ENCODE data around the gene RNPEPL1. TPM values are rescaled to one million over a fixed set of nuclear protein-coding genes. Genes with fewer than 3 reads are reported as not detected.

The RNPEPL1 gene
- total and polyA plus RNA-seq, 4 experiments from 2014 or later: 13.6 to 145 (median 120) TPM

- H3K36me3 Mint-ChIP-seq: peaks cover 11 to 48% of the 10 kb centered on the region in 2 donors
- peak in 4 of 5 donors; percentile 63 to 82 (median 76) for DNase-seq
- intact Hi-C loops (cut with micrococcal nuclease): loop anchor here (1.0 to 10.0 kb wide), 6 partner anchors 9 to 1313 kb away; partner anchors contain the start of genes ATG4B, DTYMK, DUSP28 and GPC1
- H3K4me1 Mint-ChIP-seq: peaks cover 37 to 68% (median 56%) of the 10 kb centered on the region in 4 donors
- Histone ChIP-seq H3K27me3 (ENCODE audit: insufficient read depth, low read length) (no peaks in the 10 kb centered on the region), H3K36me3 (ENCODE audit: insufficient read depth, low read length) (peaks cover 2% of the 10 kb centered on the region), H3K4me1 (ENCODE audit: insufficient read depth, low read length) (peaks cover 67% of the 10 kb centered on the region), H3K27ac (ENCODE audit: low read depth, low read length) (peak overlapping the region; percentile 60), H3K9me3 (ENCODE audit: control insufficient read depth in 1 of 2, low read length in 2 of 2) (no peaks in the 10 kb centered on the region), H3K4me3 (ENCODE audit: low read length in 2 of 2) (peak overlapping the region; percentile 76 to 88)
- peak overlapping the region; percentile 86 to 89 (median 88) for H3K4me3 Mint-ChIP-seq
- H3K27me3 Mint-ChIP-seq: no peaks in the 10 kb centered on the region
- CTCF ChIA-PET (ENCODE audit: partially characterized antibody): interaction anchor here (0.6 to 3.5 kb wide), 6 partner anchors 9 to 115 kb away, joined by 3 to 19 read pairs (median 4); partner anchors contain the start of gene CAPN10
- H3K27ac Mint-ChIP-seq: peak overlapping the region; percentile 52 to 90 (median 82)
- H3K9me3 Mint-ChIP-seq: no peaks in the 10 kb centered on the region
- POLR2A ChIA-PET (ENCODE audit: partially characterized antibody): interaction anchor here (0.6 to 20.6 kb wide), 7 partner anchors 10 to 136 kb away, joined by 3 to 461 read pairs (median 6); partner anchors contain the start of genes ANKMY1, CAPN10 and DUSP28
These were observed 616 bp downstream of the RNPEPL1 start for GRCh38 chr2:240568678-240569522.

- ChIA-PET POLR2A (ENCODE audit: partially characterized antibody) (interaction anchor here (0.6 to 20.6 kb wide), 7 partner anchors 9 to 135 kb away, joined by 3 to 461 read pairs (median 6); partner anchors contain the start of genes ANKMY1, CAPN10 and DUSP28), CTCF (ENCODE audit: partially characterized antibody) (interaction anchor here (0.6 to 3.5 kb wide), 5 partner anchors 10 to 114 kb away, joined by 3 to 19 read pairs (median 6); partner anchors contain the start of gene CAPN10)
- H3K27ac ChIP-seq (ENCODE audit: low read depth, low read length): peak overlapping the region; percentile 60
- no peak for DNase-seq
- H3K27me3 ChIP-seq (ENCODE audit: insufficient read depth, low read length): no peaks in the 10 kb centered on the region
- Mint-ChIP-seq H3K4me1 (peaks cover 34 to 62% (median 49%) of the 10 kb centered on the region in 4 donors), H3K36me3 (peaks cover 8 to 47% of the 10 kb centered on the region in 2 donors), H3K9me3 (no peaks in the 10 kb centered on the region), H3K27me3 (no peaks in the 10 kb centered on the region), H3K4me3 (peak overlapping the region; percentile 86 to 89 (median 88)), H3K27ac (peak overlapping the region; percentile 52 to 90 (median 80))
- H3K9me3 ChIP-seq (ENCODE audit: control insufficient read depth in 1 of 2, low read length in 2 of 2): no peaks in the 10 kb centered on the region
- peaks cover 60% of the 10 kb centered on the region for H3K4me1 ChIP-seq (ENCODE audit: insufficient read depth, low read length)
- intact Hi-C loops (cut with micrococcal nuclease): loop anchor here (5.0 to 10.0 kb wide), 5 partner anchors 132 to 1313 kb away; partner anchors contain the start of genes ATG4B, DTYMK, GPC1 and HDLBP
- peak overlapping the region; percentile 76 to 88 for H3K4me3 ChIP-seq (ENCODE audit: low read length in 2 of 2)
- peaks cover 9% of the 10 kb centered on the region for H3K36me3 ChIP-seq (ENCODE audit: insufficient read depth, low read length)
These were observed 1.3 kb downstream of the RNPEPL1 start for GRCh38 chr2:240569523-240569997.

- no peaks in the 10 kb centered on the region for H3K9me3 ChIP-seq (ENCODE audit: control insufficient read depth in 1 of 2, low read length in 2 of 2)
- H3K27ac ChIP-seq (ENCODE audit: low read depth, low read length): peak overlapping the region; percentile 60
- peak overlapping the region; percentile 76 to 88 for H3K4me3 ChIP-seq (ENCODE audit: low read length in 2 of 2)
- Mint-ChIP-seq H3K4me3 (peak overlapping the region; percentile 86 to 89 (median 88)), H3K36me3 (peaks cover 3 to 44% of the 10 kb centered on the region in 2 donors), H3K9me3 (no peaks in the 10 kb centered on the region), H3K4me1 (peaks cover 29 to 56% (median 44%) of the 10 kb centered on the region in 4 donors), H3K27me3 (no peaks in the 10 kb centered on the region), H3K27ac (peak overlapping the region in 6 of 7 donors; percentile 37 to 90 (median 64))
- CTCF ChIA-PET (ENCODE audit: partially characterized antibody): interaction anchor here (2.4 to 3.5 kb wide), 2 partner anchors 10 to 16 kb away, joined by 7 to 19 read pairs; partner anchors contain the start of gene CAPN10
- POLR2A ChIA-PET (ENCODE audit: partially characterized antibody): interaction anchor here (16.4 to 20.6 kb wide), 2 partner anchors 14 to 17 kb away, joined by 249 to 461 read pairs; partner anchors contain the start of genes ANKMY1, CAPN10 and DUSP28
- H3K36me3 ChIP-seq (ENCODE audit: insufficient read depth, low read length): peaks cover 14% of the 10 kb centered on the region
- intact Hi-C loops (cut with micrococcal nuclease): loop anchor here (5.0 to 10.0 kb wide), 5 partner anchors 133 to 1312 kb away; partner anchors contain the start of genes ATG4B, DTYMK, GPC1 and HDLBP
- no peaks in the 10 kb centered on the region for H3K27me3 ChIP-seq (ENCODE audit: insufficient read depth, low read length)
- peaks cover 55% of the 10 kb centered on the region for H3K4me1 ChIP-seq (ENCODE audit: insufficient read depth, low read length)
- DNase-seq: peak in 1 of 5 donors; percentile 42
These were observed 1.8 kb downstream of the RNPEPL1 start for GRCh38 chr2:240569998-240570530.

GRCh38 chr2:240570531-240571313 is 2.4 kb downstream of the RNPEPL1 start:
- intact Hi-C loops (cut with micrococcal nuclease): no loop called here
- Mint-ChIP-seq H3K4me1 (peaks cover 24 to 50% (median 38%) of the 10 kb centered on the region in 4 donors), H3K27me3 (no peaks in the 10 kb centered on the region), H3K9me3 (no peaks in the 10 kb centered on the region), H3K4me3 (peak overlapping the region; percentile 49 to 89 (median 87)), H3K27ac (peak overlapping the region in 5 of 7 donors; percentile 35 to 79 (median 57)), H3K36me3 (peaks cover 0 to 41% of the 10 kb centered on the region in 2 donors)
- no peaks in the 10 kb centered on the region for H3K27me3 ChIP-seq (ENCODE audit: insufficient read depth, low read length)
- H3K36me3 ChIP-seq (ENCODE audit: insufficient read depth, low read length): peaks cover 20% of the 10 kb centered on the region
- no peaks in the 10 kb centered on the region for H3K9me3 ChIP-seq (ENCODE audit: control insufficient read depth in 1 of 2, low read length in 2 of 2)
- H3K27ac ChIP-seq (ENCODE audit: low read depth, low read length): peak overlapping the region; percentile 60
- peaks cover 49% of the 10 kb centered on the region for H3K4me1 ChIP-seq (ENCODE audit: insufficient read depth, low read length)
- peak in 1 of 5 donors; percentile 31 for DNase-seq
- ChIA-PET CTCF (ENCODE audit: partially characterized antibody) (interaction anchor here (2.4 to 3.5 kb wide), 2 partner anchors 9 to 15 kb away, joined by 7 to 19 read pairs; partner anchors contain the start of gene CAPN10), POLR2A (ENCODE audit: partially characterized antibody) (interaction anchor here (1.9 to 20.6 kb wide), 3 partner anchors 9 to 16 kb away, joined by 11 to 461 read pairs (median 249); partner anchors contain the start of genes ANKMY1, CAPN10 and DUSP28)
- H3K4me3 ChIP-seq (ENCODE audit: low read length in 2 of 2): no peak overlapping the region

- Mint-ChIP-seq H3K4me1 (peaks cover 23 to 49% (median 34%) of the 10 kb centered on the region in 4 donors), H3K27ac (peak overlapping the region in 3 of 7 donors; percentile 57 to 85 (median 76)), H3K27me3 (no peaks in the 10 kb centered on the region), H3K36me3 (peaks cover 0 to 41% of the 10 kb centered on the region in 2 donors), H3K9me3 (no peaks in the 10 kb centered on the region), H3K4me3 (peak overlapping the region in 6 of 8 donors; percentile 40 to 89 (median 66))
- peak in 1 of 5 donors; percentile 28 for DNase-seq
- Histone ChIP-seq H3K27ac (ENCODE audit: low read depth, low read length) (peak overlapping the region; percentile 60), H3K4me3 (ENCODE audit: low read length in 2 of 2) (no peak overlapping the region), H3K4me1 (ENCODE audit: insufficient read depth, low read length) (peaks cover 44% of the 10 kb centered on the region), H3K36me3 (ENCODE audit: insufficient read depth, low read length) (peaks cover 25% of the 10 kb centered on the region), H3K27me3 (ENCODE audit: insufficient read depth, low read length) (no peaks in the 10 kb centered on the region), H3K9me3 (ENCODE audit: control insufficient read depth in 1 of 2, low read length in 2 of 2) (no peaks in the 10 kb centered on the region)
- intact Hi-C loops (cut with micrococcal nuclease): no loop called here
- ChIA-PET POLR2A (ENCODE audit: partially characterized antibody) (interaction anchor here (1.9 to 20.6 kb wide), 3 partner anchors 9 to 15 kb away, joined by 11 to 461 read pairs (median 249); partner anchors contain the start of genes ANKMY1, CAPN10 and DUSP28), CTCF (ENCODE audit: partially characterized antibody) (interaction anchor here (1.5 to 3.5 kb wide), 3 partner anchors 9 to 15 kb away, joined by 3 to 19 read pairs (median 7); partner anchors contain the start of genes CAPN10 and DUSP28)
These were observed 3.2 kb downstream of the RNPEPL1 start for GRCh38 chr2:240571314-240571973.
